ENCODE results near the gene CCDC34.

The CCDC34 gene

GRCh38 chr11:27362749-27363575 is at the start of gene CCDC34:
CCDC34 (minus strand) TSS chr11:27363215; CDS start chr11:27363194, 21 bp downstream.
- DNase-seq = peak; percentile 85

GRCh38 chr11:27412192-27412691 is 49.2 kb upstream of the CCDC34 start:
- DNase-seq = no peak

- no peak for DNase-seq
Measured at GRCh38 chr11:27411328-27411727, 48.3 kb upstream of the CCDC34 start.

GRCh38 chr11:27410272-27410671 is 47.3 kb upstream of the CCDC34 start:
- no peak for DNase-seq

GRCh38 chr11:27409742-27410141 is 46.7 kb upstream of the CCDC34 start:
- no peak for DNase-seq

GRCh38 chr11:27409049-27409448 is 46.0 kb upstream of the CCDC34 start:
- DNase-seq = no peak

GRCh38 chr11:27408246-27408800 is 45.3 kb upstream of the CCDC34 start:
- DNase-seq = no peak

- DNase-seq = no peak
Measured at GRCh38 chr11:27406498-27407354, 43.7 kb upstream of the CCDC34 start.

- DNase-seq = no peak
Measured at GRCh38 chr11:27405134-27405533, 42.1 kb upstream of the CCDC34 start.

- DNase-seq = no peak
Measured at GRCh38 chr11:27404427-27404826, 41.4 kb upstream of the CCDC34 start.

GRCh38 chr11:27403195-27403594 is 40.2 kb upstream of the CCDC34 start:
- DNase-seq = no peak

GRCh38 chr11:27402450-27402849 is 39.4 kb upstream of the CCDC34 start:
- DNase-seq = no peak

GRCh38 chr11:27401833-27402316 is 38.9 kb upstream of the CCDC34 start:
- DNase-seq = no peak

- DNase-seq = no peak
Measured at GRCh38 chr11:27401280-27401832, 38.3 kb upstream of the CCDC34 start.

- DNase-seq = no peak
Measured at GRCh38 chr11:27398400-27398770, 35.4 kb upstream of the CCDC34 start.

- DNase-seq = no peak
Measured at GRCh38 chr11:27397624-27398399, 34.8 kb upstream of the CCDC34 start.

- no peak for DNase-seq
Measured at GRCh38 chr11:27396259-27396839, 33.3 kb upstream of the CCDC34 start.

- no peak for DNase-seq
Measured at GRCh38 chr11:27395556-27396258, 32.7 kb upstream of the CCDC34 start.

- DNase-seq = no peak
Measured at GRCh38 chr11:27394781-27395228, 31.8 kb upstream of the CCDC34 start.

- DNase-seq = no peak
Measured at GRCh38 chr11:27392278-27393114, 29.5 kb upstream of the CCDC34 start.

All from KG1 (cell line).